GM10266 (cell line): ENCODE results near the gene NEO1.
"Not testable (repeated sequence)": the region's sequence is repeated elsewhere in the genome, so short reads cannot be mapped to it uniquely, and the experiment has no call there.

Experiments
- DNase-seq: peaks from one replicate; pipeline ENCODE4 v3.0.0; 2012; ENCODE audit errors: extremely low spot score
- CTCF ChIP-seq: IDR thresholded peaks from 2 replicates; pipeline ENCODE4 v1.5.1; 2012; ENCODE audit warnings: mild to moderate bottlenecking, low read depth; ENCODE audit not compliant: control insufficient read depth, insufficient read depth; ENCODE audit errors: missing control alignments

Gene NEO1

GRCh38 chr15:73298522-73299245, 246.4 kb downstream of the NEO1 start:
- DNase-seq: no peak
- TF ChIP-seq CTCF: no peak

DNA sequence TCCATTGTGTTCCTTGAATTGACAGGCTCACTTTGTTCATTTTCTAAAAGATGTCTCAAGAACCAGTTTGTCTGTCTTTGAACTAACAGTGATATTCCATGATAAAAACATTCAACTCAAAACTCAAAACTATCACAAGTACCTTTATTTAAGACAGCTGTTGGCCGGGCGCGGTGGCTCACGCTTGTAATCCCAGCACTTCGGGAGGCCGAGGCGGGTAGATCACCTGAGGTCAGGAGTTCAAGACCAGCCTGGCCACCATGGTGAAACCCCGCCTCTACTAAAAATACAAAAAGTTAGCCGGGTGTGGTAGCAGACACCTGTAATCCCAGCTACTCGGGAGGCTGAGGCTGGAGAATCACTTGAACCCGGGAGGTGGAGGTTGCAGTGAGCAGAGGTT, 248.0 kb downstream of the NEO1 start:
- not testable (repeated sequence) for DNase-seq

GRCh38 chr15:73303636-73304035, 251.4 kb downstream of the NEO1 start:
- no peak for TF ChIP-seq CTCF
- no peak for DNase-seq

DNA sequence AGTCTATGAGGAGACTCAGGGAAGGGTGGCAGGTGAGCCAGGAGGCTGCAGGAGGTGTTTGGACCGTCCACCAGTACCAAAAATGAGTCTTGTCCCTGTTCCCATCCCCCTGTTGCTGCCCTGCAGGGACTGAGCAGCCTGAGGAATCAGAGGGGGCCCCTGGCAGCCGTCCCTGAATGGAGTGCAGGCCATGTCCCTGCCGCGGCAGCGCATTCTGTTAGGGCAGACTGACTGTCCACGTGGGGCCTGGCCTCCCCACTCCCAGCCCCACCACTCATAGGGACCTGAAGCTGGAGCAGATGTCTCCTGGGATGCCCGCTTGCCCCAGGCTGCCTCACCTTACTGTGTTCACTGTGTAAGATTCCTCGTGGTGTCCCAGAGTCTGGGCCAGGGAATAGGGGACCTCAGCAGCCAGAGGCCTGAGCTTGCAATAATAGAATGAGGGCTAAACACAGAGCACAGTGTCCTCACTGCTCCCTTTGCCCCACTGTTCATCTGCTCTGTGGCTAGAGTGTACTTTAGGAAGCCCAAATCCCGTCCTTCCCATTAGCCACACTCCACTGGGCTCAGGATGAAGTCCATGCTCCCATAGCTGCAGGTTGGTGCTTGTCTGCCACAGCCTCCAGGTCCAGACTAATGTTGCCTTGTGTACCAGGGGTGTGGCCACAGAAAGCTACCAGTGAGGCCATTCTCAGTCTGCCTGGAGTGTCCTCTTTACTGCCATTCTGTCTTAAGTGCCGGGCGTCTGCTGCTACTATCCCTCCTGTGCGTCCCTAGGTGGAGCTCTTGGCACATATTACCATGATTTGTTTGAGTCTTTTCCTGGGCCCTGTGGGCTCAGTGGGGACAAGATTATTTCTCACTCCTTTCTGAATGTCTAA, 253.3 kb downstream of the NEO1 start:
- DNase-seq: peak; percentile 56

GRCh38 chr15:73308305-73308704, 256.0 kb downstream of the NEO1 start:
- TF ChIP-seq CTCF: no peak
- DNase-seq: no peak

More for the DNA sequence above, 253.3 kb downstream of the NEO1 start:
- peak; percentile 53 for TF ChIP-seq CTCF

- TF ChIP-seq CTCF: no peak
- no peak for DNase-seq
Measured at GRCh38 chr15:73313861-73314260, 261.6 kb downstream of the NEO1 start.

DNA sequence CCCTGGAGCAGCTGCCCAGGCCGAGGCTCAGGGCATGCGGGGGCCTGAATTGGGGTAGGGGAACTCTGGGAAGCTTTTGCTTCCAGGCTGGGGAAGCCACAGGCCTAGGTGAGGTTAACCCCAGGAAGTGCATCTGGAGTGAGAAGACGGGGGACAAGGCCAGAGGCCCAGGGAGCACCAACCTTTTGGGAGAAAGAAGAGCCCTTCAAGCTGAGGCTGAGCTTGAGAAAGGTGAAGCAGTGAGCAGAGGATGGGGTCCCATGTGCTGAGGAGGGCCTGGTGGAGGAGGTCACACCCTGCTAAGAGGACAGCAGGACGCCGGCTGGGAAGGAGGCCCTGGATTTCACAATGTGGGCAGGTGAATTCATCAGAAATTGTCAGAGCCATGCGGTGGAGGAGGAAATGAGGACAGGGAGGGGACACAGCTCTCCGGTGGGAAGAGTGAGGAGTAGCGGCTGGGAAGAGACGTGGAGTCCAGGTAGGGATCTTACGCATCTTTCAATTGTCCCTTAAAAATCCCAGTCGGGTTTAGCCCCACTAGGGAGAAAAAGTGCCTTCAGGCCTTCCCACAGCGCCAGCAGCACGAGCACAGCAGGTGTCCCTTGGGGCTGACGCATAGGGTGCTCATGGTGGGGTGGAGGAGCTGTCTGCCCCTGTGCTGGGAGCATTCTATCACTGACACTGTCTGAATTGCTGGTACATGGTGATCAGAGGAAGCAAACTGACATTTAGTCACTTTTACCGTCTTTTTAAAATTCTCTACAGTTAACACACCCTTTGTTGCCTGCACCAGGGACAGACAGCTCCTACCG, 265.6 kb downstream of the NEO1 start:
- DNase-seq: no peak
- TF ChIP-seq CTCF: no peak
